Common myeloid progenitor, CD34-positive (primary cell): ENCODE results near the gene UBE2K.
"Not testable (repeated sequence)": the region's sequence is repeated elsewhere in the genome, so short reads cannot be mapped to it uniquely, and the experiment has no call there.

Source experiments
- CTCF ChIA-PET: fragments of 350-600 bp; sonication (Branson Sonifier 250); formaldehyde crosslinking; loops from one replicate; lab custom pipeline; 2021; ENCODE audit warnings: antibody characterized with exemption; lab: Charles Lee
- POLR2A ChIA-PET: fragments of 350-600 bp; sonication (Branson Sonifier 250); formaldehyde crosslinking; loops from one replicate; lab custom pipeline; 2021; ENCODE audit warnings: antibody characterized with exemption; lab: Charles Lee
- DNase-seq, 3 donors: peaks; one replicate each; pipeline versions ENCODE4 v3.0.0 to v3.0.0-alpha.2; 2013
- H3K27ac ChIP-seq, 2 experiments: 1 replicate in 1 of 2; 2 replicates in 1 of 2; pipeline ENCODE4 v1.7.0; 2013; ENCODE audit warnings: inconsistent platforms in 2 of 2, low read length in 2 of 2, mild to moderate bottlenecking in 2 of 2, low read depth in 1 of 2, moderate library complexity in 1 of 2; ENCODE audit not compliant: severe bottlenecking in 2 of 2, insufficient read depth in 1 of 2, poor library complexity in 1 of 2
- H3K27me3 ChIP-seq, 5 experiments: replicated peaks in 2 of 5; 1 replicate in 3 of 5; 2 replicates in 2 of 5; pipeline versions ENCODE4 v1.6.1 to v1.7.0; 2013; ENCODE audit warnings: low read length in 4 of 5, mild to moderate bottlenecking in 2 of 5, moderate library complexity in 2 of 5, inconsistent platforms in 1 of 5; ENCODE audit not compliant: insufficient read depth in 5 of 5, control insufficient read depth in 4 of 5
- H3K36me3 ChIP-seq, 4 experiments: 1 replicate in 2 of 4; 2 replicates in 2 of 4; pipeline versions ENCODE4 v1.6.1 to v1.7.0; 2013; ENCODE audit warnings: low read length in 3 of 4, control low read depth in 1 of 4, mild to moderate bottlenecking in 1 of 4; ENCODE audit not compliant: control insufficient read depth in 4 of 4, insufficient read depth in 4 of 4
- H3K4me1 ChIP-seq, 4 experiments: 1 replicate in 3 of 4; 2 replicates in 1 of 4; pipeline versions ENCODE4 v1.6.1 to v1.7.1; 2013; ENCODE audit warnings: low read length in 3 of 4, mild to moderate bottlenecking in 3 of 4, control low read depth in 1 of 4, inconsistent platforms in 1 of 4, moderate library complexity in 1 of 4; ENCODE audit not compliant: control insufficient read depth in 4 of 4, insufficient read depth in 4 of 4; ENCODE audit errors: control extremely low read depth in 1 of 4
- H3K4me3 ChIP-seq, 7 experiments: 1 replicate in 4 of 7; 2 replicates in 3 of 7; pipeline versions ENCODE4 v1.5.1 to v1.7.0; 2013; ENCODE audit warnings: mild to moderate bottlenecking in 7 of 7, low read length in 6 of 7, moderate library complexity in 6 of 7, inconsistent platforms in 2 of 7, low read depth in 2 of 7, control low read depth in 1 of 7; ENCODE audit not compliant: insufficient read depth in 4 of 7, control insufficient read depth in 1 of 7; ENCODE audit errors: extremely low read depth in 1 of 7
- H3K9me3 ChIP-seq, 5 experiments: 1 replicate in 4 of 5; 2 replicates in 1 of 5; pipeline versions ENCODE4 v1.6.1 to v1.7.1; 2013; ENCODE audit warnings: low read length in 4 of 5, mild to moderate bottlenecking in 2 of 5, inconsistent platforms in 1 of 5, low read depth in 1 of 5, moderate library complexity in 1 of 5; ENCODE audit not compliant: control insufficient read depth in 4 of 5, insufficient read depth in 2 of 5; ENCODE audit errors: control extremely low read depth in 1 of 5
- WGBS: methylation state at CpG from one replicate; pipeline ENCODE4 v1.1.5; 2013; ENCODE audit not compliant: insufficient coverage; 5-methylcytosine and 5-hydroxymethylcytosine counted together

The UBE2K gene

GRCh38 chr4:39721273-39721672, 23.3 kb downstream of the UBE2K start:
- not testable (repeated sequence) for H3K4me3 ChIP-seq, H3K27me3 ChIP-seq, H3K27ac ChIP-seq, DNase-seq, H3K9me3 ChIP-seq, H3K36me3 ChIP-seq
- H3K4me1 ChIP-seq, result peaks cover 0 to 12% (median 9%) of the 10 kb centered on the region in 4 experiments
- 100% methylated on average over 3 of the region's 6 CpGs for WGBS
- ChIA-PET POLR2A (interaction anchor here (0.6 kb wide), 1 partner anchor 24 kb away, joined by 3 read pairs; the partner anchor contains the start of gene UBE2K), CTCF (interaction anchor here (1.3 kb wide), 1 partner anchor 9 kb away, joined by 3 read pairs; no protein-coding TSS in a partner anchor)

- H3K27ac ChIP-seq, result no peak overlapping the region
- peaks cover 0 to 6% (median 0%) of the 10 kb centered on the region in 4 experiments for H3K36me3 ChIP-seq
- H3K4me1 ChIP-seq, result peaks cover 0 to 11% (median 9%) of the 10 kb centered on the region in 4 experiments
- CTCF ChIA-PET, result interaction anchor here (1.3 kb wide), 1 partner anchor 9 kb away, joined by 3 read pairs; no protein-coding TSS in a partner anchor
- WGBS, result 100% methylated on average over 2 of the region's 7 CpGs
- no peak for DNase-seq
- no peaks in the 10 kb centered on the region for H3K9me3 ChIP-seq
- no peak overlapping the region for H3K4me3 ChIP-seq
- H3K27me3 ChIP-seq, result no peaks in the 10 kb centered on the region
- POLR2A ChIA-PET, result interaction anchor here (0.6 kb wide), 1 partner anchor 24 kb away, joined by 3 read pairs; the partner anchor contains the start of gene UBE2K
Measured at GRCh38 chr4:39721788-39722187, 23.9 kb downstream of the UBE2K start.

- H3K4me3 ChIP-seq, result no peak overlapping the region
- WGBS, result 95% methylated on average over 4 of the region's 4 CpGs
- ChIA-PET CTCF (interaction anchor here (0.6 kb wide), 1 partner anchor 78 kb away, joined by 3 read pairs; no protein-coding TSS in a partner anchor), POLR2A (interaction anchor here (0.8 to 1.1 kb wide), 2 partner anchors 30 to 32 kb away, joined by 3 to 4 read pairs; partner anchors contain the start of gene UBE2K)
- no peaks in the 10 kb centered on the region for H3K9me3 ChIP-seq
- no peak overlapping the region for H3K27ac ChIP-seq
- H3K27me3 ChIP-seq, result no peaks in the 10 kb centered on the region
- no peaks in the 10 kb centered on the region for H3K4me1 ChIP-seq
- no peak for DNase-seq
- H3K36me3 ChIP-seq, result peaks cover 0 to 9% (median 7%) of the 10 kb centered on the region in 4 experiments
Measured at GRCh38 chr4:39729557-39729956, 31.6 kb downstream of the UBE2K start.

- no CpG with 5 or more reads among the region's 3 CpGs for WGBS
- Histone ChIP-seq H3K9me3 (no peaks in the 10 kb centered on the region), H3K27me3 (no peaks in the 10 kb centered on the region), H3K4me1 (no peaks in the 10 kb centered on the region), H3K27ac (no peak overlapping the region), H3K4me3 (no peak overlapping the region), H3K36me3 (peaks cover 0 to 12% (median 7%) of the 10 kb centered on the region in 4 experiments)
- no peak for DNase-seq
- POLR2A ChIA-PET, result interaction anchor here (0.9 to 1.1 kb wide), 2 partner anchors 16 to 32 kb away, joined by 3 read pairs; partner anchors contain the start of gene UBE2K
- CTCF ChIA-PET, result interaction anchor here (0.6 to 1.2 kb wide), 2 partner anchors 8 to 78 kb away, joined by 3 read pairs; no protein-coding TSS in a partner anchor
Measured at GRCh38 chr4:39730072-39730471, 32.1 kb downstream of the UBE2K start.

- no peak for DNase-seq
- WGBS, result no CpG with 5 or more reads among the region's 2 CpGs
- ChIA-PET CTCF (no interaction called here), POLR2A (no interaction called here)
- Histone ChIP-seq H3K4me1 (no peaks in the 10 kb centered on the region), H3K4me3 (no peak overlapping the region), H3K9me3 (no peaks in the 10 kb centered on the region), H3K27me3 (no peaks in the 10 kb centered on the region), H3K27ac (no peak overlapping the region), H3K36me3 (peaks cover 0 to 8% (median 7%) of the 10 kb centered on the region in 4 experiments)
Measured at GRCh38 chr4:39731908-39732307, 34.0 kb downstream of the UBE2K start.

GRCh38 chr4:39732728-39733127, 34.8 kb downstream of the UBE2K start:
- POLR2A ChIA-PET, result no interaction called here
- Histone ChIP-seq H3K27me3 (no peaks in the 10 kb centered on the region), H3K4me1 (no peaks in the 10 kb centered on the region), H3K36me3 (peaks cover 0 to 8% (median 3%) of the 10 kb centered on the region in 4 experiments), H3K27ac (no peak overlapping the region), H3K9me3 (no peaks in the 10 kb centered on the region), H3K4me3 (no peak overlapping the region)
- CTCF ChIA-PET, result interaction anchor here (0.6 to 1.0 kb wide), 3 partner anchors 12 to 368 kb away, joined by 3 read pairs; no protein-coding TSS in a partner anchor
- DNase-seq, result no peak
- WGBS, result no CpG with 5 or more reads among the region's 3 CpGs

- DNase-seq, H3K27me3 ChIP-seq, H3K27ac ChIP-seq, POLR2A ChIA-PET, H3K4me1 ChIP-seq, H3K36me3 ChIP-seq, CTCF ChIA-PET, H3K9me3 ChIP-seq, H3K4me3 ChIP-seq: not testable (repeated sequence)
- 93% methylated on average over 4 of the region's 10 CpGs for WGBS
Measured at GRCh38 chr4:39739591-39739990, 41.7 kb downstream of the UBE2K start.
